Omental fat pad (tissue), 4 donors: ENCODE results near the gene DYRK2. TPM values are rescaled to one million over a fixed set of nuclear protein-coding genes. Genes with fewer than 3 reads are reported as not detected.

Experiments used
- ATAC-seq: fragments of 150-250 bp; one replicate; pipeline ENCODE4 v1.9.1; 2016; ENCODE audit warnings: mild to moderate bottlenecking, moderate library complexity; ENCODE audit not compliant: low FRiP score
- DNase-seq: peaks from one replicate; pipeline ENCODE4 v3.0.0-alpha.2; 2019; ENCODE audit warnings: low spot score
- total RNA-seq, 4 donors: library from RNA; depleted of rRNA; stranded (reverse); fragments of >200 nt; gene quantifications; one replicate each; pipeline ENCODE4 v1.1.0, GENCODE V29; 2016
- TF ChIP-seq, protein P1 (sequence below), 3 donors: fragments of 450-650 bp; IDR thresholded peaks; one replicate each; pipeline ENCODE4 v1.5.1; 2016 to 2017; ENCODE audit warnings: antibody characterized with exemption in 3 of 3, mild to moderate bottlenecking in 3 of 3, moderate library complexity in 2 of 3

Gene DYRK2
- total RNA-seq = 10 to 100 TPM in 3 of 4 donors, 1 to 10 TPM in 1; 9.1 to 23.4 (median 18.4) TPM

DNA sequence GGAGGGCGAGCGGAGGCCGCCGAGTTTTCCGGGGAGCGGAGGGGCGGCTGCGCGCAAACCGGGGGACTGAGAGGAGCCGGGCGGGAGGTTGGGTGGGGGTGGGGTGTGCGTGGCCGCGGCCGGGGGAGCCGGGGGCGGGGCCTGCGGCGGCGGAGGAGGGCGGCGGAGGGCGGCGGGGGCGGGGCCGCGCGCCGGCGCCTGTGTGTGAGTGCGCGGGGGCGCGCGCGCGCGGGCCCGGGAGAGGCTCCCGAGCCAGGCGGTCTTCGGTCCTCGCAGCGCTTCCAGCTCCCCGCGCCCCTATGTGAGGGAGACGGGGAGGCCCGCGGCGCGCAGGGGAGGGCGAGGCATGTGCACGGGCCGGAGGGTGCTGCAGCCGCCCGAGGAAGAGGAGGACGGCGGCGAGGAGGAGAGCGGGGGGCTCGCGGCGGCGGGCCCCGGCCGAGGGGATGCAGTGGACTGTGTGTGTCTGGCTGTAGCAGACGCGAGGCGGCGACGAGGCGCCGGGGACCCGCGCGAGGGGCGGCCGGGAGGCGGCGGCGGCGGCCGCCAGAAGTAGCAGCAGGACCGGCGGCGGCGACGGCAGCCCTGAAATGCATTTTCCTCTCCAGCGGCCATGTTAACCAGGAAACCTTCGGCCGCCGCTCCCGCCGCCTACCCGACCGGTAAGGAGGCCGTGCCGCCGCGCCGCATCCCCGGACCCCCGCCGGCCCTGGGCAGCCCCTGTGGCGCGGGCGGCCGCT, at the start of gene DYRK2:
TSS of gene DYRK2 (plus strand) at position 225 of the 740 bp plus-strand sequence. CDS start at position 614, 389 bp downstream.
- ATAC-seq = peak; percentile 72
- DNase-seq = peak; percentile 31
- TF ChIP-seq, protein P1, sequence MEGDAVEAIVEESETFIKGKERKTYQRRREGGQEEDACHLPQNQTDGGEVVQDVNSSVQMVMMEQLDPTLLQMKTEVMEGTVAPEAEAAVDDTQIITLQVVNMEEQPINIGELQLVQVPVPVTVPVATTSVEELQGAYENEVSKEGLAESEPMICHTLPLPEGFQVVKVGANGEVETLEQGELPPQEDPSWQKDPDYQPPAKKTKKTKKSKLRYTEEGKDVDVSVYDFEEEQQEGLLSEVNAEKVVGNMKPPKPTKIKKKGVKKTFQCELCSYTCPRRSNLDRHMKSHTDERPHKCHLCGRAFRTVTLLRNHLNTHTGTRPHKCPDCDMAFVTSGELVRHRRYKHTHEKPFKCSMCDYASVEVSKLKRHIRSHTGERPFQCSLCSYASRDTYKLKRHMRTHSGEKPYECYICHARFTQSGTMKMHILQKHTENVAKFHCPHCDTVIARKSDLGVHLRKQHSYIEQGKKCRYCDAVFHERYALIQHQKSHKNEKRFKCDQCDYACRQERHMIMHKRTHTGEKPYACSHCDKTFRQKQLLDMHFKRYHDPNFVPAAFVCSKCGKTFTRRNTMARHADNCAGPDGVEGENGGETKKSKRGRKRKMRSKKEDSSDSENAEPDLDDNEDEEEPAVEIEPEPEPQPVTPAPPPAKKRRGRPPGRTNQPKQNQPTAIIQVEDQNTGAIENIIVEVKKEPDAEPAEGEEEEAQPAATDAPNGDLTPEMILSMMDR (IDR thresholded peaks at IDR 0.05) = no peak

DNA sequence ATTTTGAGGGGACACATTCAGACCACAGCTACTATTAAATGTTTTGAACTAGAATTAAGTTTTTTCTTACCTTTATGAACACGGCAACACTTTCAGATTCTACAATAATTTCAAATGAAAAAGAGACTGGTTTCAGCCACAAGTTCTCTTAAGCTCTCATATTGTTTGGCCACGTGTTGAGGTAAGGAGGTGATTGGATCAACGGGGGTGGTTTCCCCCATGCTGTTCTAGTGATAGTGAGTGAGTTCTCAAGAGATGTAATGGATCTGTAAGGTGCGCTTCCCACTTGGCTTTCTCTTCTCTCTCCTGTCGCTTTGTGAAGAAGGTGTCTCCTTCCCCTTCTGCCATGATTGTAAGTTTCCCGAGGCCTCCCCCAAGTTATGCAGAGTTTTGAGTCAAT, 48.9 kb upstream of the DYRK2 start:
- DNase-seq (no peak), ATAC-seq (no peak)
- TF ChIP-seq, protein P1 (IDR thresholded peaks at IDR 0.05) = no peak

DNA sequence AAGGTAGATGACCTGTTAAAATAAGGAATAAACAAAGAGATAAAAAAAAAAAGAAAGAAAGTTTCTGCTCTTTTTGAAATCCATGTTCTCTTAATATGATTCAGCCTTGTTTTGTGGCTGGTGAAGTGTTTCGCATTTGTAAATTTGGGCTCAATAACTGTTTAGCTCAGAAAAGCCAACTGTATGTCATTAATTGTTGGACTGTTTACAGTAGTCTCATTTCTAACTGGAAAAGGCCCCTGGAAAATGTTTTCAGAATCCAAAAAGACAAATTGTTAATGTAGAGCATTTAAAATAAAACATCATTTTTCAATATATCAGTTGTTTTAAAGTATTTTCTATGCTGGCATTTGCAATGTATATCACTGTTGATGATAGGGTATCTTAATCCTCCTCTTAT, 47.4 kb upstream of the DYRK2 start:
- ATAC-seq (no peak), DNase-seq (no peak)
- TF ChIP-seq, protein P1 (IDR thresholded peaks at IDR 0.05) = no peak

DNA sequence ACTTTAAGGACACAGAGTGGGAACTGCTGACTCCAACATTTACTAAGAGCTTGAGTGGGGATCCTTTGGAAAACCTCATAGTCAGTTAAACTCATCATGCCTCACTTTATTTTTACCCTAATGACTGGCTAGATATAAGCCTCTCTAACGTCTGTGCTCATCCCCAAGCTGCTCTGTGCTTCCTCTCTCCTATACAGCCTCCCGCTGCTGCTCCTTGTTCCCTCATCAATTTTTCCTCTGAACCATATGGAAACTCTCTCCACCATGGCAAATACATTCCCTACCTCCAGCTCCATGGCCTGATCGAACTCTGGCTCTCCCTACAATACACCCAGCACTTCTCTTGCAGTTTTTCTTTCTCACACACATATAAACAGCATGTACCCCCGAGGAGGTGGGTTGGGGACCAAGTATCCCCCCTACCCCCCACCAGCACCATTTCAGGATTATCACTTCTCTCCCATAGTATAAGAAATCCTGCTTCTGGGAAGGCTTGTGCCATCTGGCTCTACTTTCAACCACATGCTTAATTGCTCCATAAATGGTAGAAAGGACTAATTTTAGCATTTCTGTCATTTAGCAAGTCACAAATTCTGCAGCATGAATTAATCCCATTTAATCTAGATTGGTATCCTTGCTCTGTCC, 39.2 kb upstream of the DYRK2 start:
- TF ChIP-seq, protein P1 (IDR thresholded peaks at IDR 0.05) = no peak
- ATAC-seq = no peak
- DNase-seq = no peak

DNA sequence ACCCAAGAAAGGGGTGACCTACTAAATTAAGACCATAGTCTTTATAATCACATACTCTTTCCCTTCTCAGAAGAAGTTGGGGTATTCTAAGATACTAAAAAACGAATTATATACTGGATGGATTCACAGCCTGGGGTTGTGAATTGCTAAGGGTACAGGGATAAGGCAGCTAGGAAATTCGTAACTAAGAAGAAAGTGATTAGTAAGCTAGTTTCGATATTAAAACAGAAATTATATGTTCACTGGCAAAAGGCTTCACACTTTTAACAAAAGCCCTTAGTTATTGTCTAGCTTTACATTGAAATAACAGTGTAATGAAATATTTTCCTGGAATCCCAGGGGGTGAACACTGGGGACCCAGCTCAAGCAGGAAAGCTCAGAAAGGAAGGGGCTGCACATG, 35.5 kb upstream of the DYRK2 start:
- no peak for DNase-seq
- no peak for ATAC-seq
- TF ChIP-seq, protein P1 (IDR thresholded peaks at IDR 0.05) = no peak

DNA sequence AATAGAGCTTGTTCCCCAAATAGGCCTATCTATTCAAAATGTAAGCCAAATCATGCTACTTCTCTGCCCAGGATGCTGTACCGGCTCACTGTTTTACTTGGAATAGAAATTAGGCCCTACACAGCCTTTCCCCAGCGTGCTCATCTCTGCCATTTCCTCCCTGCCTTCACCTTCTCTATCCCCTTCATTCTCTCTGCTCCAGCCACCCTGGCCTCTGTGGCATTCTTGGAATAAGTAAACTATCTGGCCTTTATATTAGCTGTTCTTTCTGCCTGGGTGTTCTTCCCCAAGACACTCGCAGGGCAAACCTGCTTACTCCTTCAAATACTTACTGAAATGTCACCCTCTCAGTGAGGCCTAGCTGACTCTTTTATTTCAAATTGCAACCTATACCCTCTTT, 30.9 kb upstream of the DYRK2 start:
- TF ChIP-seq, protein P1 (IDR thresholded peaks at IDR 0.05) = no peak
- DNase-seq = no peak
- no peak for ATAC-seq

DNA sequence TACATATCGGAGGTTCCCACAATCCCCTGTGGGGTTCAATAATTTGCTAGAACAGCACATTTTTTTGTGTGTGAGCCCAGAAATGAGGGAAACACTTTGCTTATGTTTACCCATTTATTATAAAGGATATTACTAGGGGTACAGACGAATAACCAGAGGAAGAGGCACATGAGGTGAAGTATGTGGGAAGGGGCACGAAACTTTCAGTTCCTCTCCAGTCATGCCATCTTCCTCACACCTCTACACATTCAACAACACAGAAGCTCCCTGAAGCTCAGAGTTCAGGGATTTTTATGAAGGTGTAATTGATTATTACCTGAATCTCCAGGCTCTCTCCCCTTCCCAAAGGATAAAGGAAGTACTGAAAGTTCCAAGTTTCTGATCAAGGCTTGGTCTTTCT, 30.2 kb upstream of the DYRK2 start:
- no peak for ATAC-seq
- DNase-seq = no peak
- TF ChIP-seq, protein P1 (IDR thresholded peaks at IDR 0.05) = no peak
